ENCODE measurements around the gene TMC3.

DNA sequence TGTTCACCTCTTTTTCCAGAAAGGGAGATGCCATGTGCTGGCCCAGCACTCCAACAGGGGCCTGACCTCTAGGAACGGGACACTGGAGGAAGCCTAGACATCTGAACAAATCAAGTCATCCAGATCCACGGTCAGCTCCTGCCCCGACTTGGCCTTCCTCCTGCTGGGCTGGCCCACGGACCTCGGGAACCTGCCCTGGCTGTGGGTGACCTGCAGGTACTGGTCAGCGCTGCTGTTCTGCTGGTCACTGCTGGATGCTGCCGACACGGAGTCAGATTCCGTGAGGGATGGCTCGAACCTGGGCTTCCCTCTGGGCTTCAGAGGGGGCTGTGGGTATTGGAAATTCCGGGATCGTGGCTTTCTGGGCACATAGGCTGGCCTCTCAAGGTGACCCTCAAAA is 41.7 kb downstream of the TMC3 start:
- TF ChIP-seq, protein P1, sequence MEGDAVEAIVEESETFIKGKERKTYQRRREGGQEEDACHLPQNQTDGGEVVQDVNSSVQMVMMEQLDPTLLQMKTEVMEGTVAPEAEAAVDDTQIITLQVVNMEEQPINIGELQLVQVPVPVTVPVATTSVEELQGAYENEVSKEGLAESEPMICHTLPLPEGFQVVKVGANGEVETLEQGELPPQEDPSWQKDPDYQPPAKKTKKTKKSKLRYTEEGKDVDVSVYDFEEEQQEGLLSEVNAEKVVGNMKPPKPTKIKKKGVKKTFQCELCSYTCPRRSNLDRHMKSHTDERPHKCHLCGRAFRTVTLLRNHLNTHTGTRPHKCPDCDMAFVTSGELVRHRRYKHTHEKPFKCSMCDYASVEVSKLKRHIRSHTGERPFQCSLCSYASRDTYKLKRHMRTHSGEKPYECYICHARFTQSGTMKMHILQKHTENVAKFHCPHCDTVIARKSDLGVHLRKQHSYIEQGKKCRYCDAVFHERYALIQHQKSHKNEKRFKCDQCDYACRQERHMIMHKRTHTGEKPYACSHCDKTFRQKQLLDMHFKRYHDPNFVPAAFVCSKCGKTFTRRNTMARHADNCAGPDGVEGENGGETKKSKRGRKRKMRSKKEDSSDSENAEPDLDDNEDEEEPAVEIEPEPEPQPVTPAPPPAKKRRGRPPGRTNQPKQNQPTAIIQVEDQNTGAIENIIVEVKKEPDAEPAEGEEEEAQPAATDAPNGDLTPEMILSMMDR (IDR thresholded peaks at IDR 0.05; ENCODE audit: low read depth, low read length), result no peak
- no peak for TF ChIP-seq EZH2phosphoT487 (IDR thresholded peaks at IDR 0.05; ENCODE audit: low read depth)
